GM21526 (cell line): ENCODE measurements around the gene PDGFA.

ENCODE experiments used
- ATAC-seq: cut with Tn5 transposase; IDR thresholded peaks from one replicate; pipeline ENCODE4 v1.9.1; 2021; ENCODE audit warnings: moderate library complexity; ENCODE audit not compliant: unreplicated experiment, low FRiP score

Gene PDGFA

DNA sequence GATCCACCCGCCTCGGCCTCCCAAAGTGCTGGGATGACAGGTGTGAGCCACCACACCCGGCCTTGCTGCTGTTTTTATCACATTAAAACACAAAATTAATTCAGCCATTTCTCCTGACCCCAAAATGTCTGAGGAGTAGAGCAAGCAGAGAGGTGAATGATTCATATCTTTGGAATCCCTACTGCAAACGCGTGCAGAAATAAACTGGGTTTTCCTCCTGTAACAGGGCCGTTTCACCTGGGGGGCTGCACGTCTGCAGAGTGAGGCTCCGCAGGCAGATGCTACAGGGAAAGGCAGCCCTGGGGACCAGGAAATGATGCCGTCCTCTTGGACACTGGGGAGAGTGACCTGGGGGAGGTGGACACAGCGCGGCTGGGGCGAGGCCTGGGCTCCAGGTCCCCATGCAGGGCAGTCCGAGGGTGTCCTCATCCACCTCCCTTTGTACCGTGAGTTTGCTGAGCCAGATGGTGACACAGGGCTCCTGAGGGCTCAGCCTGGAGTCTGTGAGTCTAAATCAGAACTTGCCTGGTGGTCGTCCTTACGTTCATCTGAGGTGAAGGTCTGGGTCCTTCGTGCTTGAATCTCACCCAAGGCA lies 41.9 kb downstream of the PDGFA start:
- no peak for ATAC-seq

GRCh38 chr7:476736-477360 lies 42.8 kb downstream of the PDGFA start:
- no peak for ATAC-seq

DNA sequence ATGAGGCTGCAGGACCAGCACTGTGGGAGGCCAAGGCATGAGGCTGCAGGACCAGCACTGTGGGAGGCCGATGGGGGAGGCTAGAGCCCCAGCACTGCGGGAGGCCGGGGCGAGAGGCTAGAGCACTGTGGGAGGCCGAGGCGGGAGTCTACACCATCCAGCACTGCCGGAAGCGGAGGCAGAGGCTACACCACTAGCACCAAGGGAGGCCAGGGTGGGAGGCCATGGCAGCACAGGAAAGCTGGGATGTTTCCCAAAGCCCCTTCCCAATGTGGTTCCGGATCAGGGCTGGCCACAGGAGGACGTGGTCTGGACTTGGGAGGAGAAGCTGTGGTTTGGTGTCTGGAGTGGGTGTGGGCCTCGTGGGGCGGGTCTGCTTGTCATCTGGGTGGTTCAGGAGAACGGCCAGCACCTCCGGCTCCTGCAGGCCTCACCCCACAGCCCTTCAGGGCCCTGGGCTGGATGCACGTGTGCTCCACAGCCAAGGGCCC lies 43.6 kb downstream of the PDGFA start:
- ATAC-seq: no peak

DNA sequence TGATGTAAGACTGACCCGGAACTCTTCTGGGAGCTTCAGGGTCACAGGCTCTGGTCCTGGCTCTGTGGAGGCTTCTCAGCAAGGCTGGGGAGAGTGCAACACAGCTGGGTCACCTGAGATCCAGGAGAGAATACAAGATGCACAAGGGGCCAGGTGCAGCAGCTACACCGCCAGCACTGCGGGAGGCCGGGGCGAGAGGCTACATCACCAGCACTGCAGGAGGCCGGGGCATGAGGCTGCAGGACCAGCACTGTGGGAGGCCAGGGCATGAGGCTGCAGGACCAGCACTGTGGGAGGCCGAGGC lies 44.3 kb downstream of the PDGFA start:
- ATAC-seq: no peak

DNA sequence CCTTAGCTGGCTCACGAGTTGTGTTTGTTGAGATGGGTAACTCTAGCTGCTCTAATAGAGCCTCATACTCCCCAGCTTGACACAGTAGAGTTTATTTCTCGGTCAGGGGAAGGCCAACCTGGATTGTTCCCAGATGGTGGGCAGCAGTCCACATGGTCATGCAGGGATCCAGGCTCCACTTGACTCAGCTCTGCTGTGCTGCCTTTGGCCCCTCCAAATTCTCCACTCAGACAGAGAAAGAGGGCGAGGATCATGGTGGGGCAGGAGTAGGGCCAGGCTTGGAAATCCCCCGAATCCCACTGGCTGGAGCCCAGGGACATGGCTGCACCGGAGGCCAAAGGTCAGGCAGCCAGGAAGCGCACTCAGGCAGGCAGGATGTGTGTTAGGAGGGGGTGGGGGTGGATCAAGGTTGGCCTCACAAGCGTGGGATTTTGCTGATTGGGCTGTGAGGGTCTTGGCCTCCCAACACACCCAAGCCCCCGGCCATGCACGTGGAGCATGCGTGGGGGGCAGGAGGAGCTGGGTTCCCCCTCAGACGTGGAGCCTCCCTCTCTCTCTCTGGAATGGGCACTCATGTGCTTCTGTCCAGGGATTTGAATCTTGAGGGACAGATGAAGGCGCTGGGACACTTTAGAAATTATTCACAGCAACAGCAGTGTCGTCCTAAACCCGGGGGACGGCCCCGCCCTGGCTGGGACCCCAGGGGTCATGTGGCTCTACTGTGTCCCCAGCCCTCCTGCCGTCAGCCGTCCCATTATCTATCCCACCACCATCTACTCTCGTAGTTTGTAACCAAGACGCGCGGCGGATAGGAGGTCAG lies 44.8 kb downstream of the PDGFA start:
- no peak for ATAC-seq

- no peak for ATAC-seq
Measured at GRCh38 chr7:473870-474604, 45.6 kb downstream of the PDGFA start.

- ATAC-seq: no peak
Measured at GRCh38 chr7:473211-473734, 46.4 kb downstream of the PDGFA start.

- ATAC-seq: no peak
Measured at GRCh38 chr7:472640-472957, 47.0 kb downstream of the PDGFA start.

DNA sequence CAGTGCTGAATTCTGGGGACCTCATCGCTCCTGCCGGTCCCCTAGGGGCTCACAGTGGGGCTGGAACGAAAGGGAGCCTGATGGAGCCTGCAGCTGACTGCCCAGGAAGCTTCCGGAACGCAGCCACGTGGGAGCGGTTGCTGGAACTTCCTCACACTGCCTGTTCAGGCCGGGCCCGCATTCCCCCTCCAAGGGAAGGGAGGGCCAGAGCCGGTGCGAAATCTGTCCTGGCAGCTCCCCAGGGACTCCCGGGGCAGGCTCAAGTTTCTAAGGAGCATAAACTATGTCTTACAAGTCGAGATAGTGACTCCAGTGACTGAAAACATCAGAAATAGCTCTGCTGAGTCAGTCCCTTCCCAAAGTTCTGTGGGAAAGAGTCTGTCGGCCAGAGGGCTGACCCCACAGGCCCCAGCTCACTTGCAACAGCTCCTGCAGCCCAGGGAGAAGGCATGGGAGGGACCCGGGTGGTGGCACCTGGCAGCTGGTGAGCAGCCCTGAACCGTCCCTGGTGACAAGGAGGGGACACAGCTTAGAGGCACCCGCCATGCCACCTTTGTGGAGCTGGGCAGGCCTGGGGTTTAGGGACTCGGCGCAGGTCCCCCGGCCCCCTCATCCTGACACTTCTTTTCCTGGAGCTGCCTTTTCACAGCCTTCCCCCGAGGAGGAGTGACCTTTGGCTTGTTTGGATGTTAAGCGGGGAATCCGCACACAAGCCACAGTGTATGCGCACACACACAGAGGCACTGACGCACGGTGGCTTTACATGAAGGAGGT lies 47.6 kb downstream of the PDGFA start:
- ATAC-seq: no peak

DNA sequence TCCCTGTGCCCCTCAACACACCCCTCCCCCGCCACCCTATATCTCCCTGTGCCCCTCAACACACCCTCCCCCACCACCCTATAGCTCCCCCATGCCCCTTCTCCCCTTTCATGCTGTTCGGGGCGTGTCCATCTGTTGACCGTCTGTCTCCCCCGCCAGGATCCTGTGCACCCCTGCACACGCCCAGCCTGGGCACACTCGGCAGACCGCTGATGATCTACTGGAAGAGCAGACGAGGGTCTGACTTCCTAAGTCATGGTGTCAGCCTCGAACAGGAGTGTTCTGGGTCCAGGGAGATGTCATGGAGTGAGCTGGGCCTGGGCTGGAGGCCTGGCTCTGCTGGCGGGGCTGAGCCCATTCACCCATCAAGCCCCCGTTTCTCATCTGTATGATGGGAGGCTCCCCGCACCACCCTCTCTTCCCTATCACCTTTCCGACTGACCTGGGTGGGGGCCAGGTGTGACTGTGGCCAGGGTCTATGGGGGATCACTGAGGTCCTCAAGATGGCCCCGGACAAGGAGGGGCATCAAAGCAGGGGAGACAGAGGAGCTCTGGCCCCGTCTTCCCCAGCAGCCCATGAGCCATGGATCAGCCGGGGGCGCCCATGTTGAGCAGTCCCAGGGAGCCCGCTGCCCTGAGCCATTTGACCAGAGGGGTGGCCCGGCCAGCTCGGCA lies 48.3 kb downstream of the PDGFA start:
- ATAC-seq: no peak

DNA sequence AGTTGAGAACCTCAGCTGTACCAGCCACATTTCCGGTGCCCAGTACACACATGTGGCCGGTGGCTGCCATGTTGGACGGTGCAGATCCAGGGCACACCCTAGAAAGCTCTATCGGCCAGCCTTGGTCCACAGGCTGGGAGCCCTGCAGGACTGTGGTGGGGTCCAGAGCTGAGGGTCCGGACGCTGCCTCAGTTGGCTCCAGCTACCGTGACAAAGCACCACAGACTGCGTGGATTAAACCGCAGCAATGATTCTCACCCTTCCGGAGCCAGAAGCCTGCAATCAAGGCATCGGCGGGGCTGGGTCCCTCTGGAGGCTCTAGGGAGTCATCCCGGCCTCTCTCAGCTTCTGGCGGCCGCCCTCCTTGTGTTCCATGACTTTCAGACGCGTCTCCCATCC lies 50.1 kb downstream of the PDGFA start:
- no peak for ATAC-seq

DNA sequence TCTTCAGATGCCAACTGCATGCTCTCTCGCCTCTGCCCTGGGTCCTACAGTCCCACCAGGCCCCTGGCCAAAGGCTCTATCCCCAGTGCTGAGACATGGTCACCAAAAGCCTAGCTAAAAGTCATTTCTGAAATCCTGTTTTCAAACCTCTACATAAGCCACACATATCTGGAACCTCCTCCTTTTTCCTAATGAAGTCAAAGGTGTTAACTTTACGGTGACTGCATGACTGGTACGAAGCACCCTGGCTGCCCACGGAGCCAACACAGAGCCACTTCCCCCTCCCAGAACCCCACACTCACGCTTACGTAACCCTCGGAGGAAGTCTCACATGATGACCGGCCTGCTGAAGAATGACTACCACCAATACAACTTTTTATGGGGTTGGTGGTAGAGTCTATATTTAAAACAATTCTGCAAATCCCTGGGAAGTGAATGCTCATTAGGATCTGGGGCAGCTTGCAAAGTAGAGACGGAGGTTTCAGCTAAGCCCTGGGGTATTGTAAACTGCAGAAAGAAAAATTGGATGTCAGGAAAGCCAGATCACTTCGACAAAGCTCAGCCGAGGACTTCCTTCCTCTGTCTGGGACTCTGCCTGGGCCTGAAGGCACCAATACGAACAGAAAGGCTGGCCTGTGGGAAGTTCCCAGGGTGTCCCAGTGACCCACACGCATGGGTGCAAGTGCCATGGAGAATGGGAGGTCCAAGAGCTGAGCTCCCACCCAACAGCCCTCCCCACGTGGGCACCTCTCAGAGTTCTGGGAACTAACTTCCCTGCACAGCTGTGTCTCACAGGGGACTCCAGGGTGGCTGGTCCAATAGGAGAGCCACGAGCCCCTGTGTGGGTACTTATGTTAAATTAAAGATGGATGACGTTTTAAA lies 50.7 kb downstream of the PDGFA start:
- no peak for ATAC-seq

- ATAC-seq: no peak
Measured at GRCh38 chr7:467856-468545, 51.6 kb downstream of the PDGFA start.

DNA sequence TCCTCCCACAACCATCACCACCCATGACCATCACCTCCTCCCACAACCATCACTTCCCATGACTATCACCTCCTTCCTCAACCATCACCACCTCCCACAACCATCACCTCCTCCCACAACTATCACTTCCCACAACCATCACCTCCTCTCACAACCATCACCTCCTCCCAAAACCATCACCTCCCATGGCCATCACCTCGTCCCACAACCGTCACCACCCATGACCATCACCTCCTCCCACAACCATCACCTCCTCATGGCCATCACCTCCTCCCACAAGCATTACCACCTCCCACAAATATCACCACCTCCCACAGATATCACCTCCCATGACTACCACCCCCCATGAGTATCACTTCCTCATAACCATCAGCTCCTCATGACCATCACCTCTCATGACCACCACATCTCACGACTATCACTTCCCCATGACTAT lies 52.2 kb downstream of the PDGFA start:
- ATAC-seq: no peak

DNA sequence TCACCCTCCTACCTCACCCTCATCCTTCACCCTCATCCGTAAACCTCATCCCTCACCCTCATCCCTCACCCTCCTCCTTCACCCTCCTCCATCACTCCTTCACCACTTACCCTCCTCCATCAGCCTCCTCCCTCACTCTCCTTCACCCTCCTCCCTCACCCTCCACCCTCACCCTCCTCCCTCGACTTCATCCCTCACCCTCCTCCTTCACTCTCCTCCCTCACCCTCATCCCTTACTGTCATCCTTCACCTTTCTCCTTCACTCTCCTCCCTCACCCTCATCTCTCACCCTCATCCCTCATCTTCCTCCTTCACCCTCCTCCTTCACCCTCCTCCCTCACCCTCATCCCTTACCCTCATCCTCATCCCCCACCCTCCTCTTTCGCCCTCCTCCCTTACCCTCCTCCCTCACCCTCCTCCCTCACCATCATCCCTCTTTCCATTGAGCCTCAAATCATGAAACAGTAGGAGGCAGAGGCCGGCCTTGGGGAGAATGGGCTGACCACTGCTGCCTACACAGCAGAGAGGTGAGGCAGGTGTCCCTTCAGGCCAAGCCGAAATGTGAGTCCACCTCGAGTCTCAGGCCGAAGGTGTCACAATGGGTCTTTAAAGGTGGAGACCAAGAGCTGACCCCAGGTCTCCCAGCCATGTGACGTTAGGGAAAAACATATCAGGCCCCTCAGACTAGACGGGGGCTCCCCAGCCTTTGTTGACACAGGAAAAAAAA lies 53.0 kb downstream of the PDGFA start:
- no peak for ATAC-seq

DNA sequence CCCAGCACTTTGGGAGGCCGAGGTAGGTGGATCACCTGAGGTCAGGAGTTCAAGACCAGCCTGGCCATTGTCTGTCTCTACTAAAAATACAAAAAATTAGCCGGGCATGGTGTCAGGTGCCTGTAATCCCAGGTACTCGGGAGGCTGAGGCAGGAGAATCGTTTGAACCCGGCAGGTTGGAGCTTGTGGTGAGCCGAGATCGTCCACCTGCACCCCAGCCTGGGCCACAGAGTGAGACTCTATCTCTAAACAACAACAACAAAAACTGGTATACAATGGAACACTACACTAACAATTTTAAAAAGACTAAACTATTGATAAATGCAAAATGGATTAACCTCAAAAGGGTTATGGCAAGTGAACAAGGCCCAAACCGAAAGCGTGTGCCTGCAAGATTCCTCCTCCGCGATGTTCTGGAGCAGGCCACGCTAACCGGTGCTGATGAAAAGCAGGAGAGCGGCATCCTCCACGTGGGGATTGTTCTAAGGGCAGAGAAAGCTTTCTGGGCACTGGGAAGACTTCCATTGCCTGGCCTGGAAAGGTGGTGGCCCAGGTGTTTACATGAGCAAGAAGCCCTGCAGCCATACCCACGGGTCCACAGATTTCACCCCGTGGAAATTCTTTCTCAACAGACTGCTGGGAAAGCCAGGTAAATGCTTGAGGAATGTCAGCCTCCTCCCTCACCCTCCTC lies 53.8 kb downstream of the PDGFA start:
- no peak for ATAC-seq
